DOHH2 (cell line): Measurements from ENCODE around the gene SEPTIN10.

Experiments
- CTCF ChIP-seq: fragments of 200-600 bp; sonication (generic); IDR thresholded peaks from one replicate; pipeline ENCODE4 v1.5.1; 2014; ENCODE audit warnings: antibody characterized with exemption, mild to moderate bottlenecking, low read depth, low read length; ENCODE audit not compliant: poor library complexity, severe bottlenecking
- EZH2phosphoT487 ChIP-seq: fragments of 200-600 bp; sonication (generic); IDR thresholded peaks from 2 replicates; pipeline ENCODE4 v1.6.1; 2017; ENCODE audit warnings: borderline replicate concordance, mild to moderate bottlenecking, antibody characterized with exemption, low read length, moderate library complexity, mixed read lengths

- TF ChIP-seq EZH2phosphoT487, result no peak
- peak; percentile 84 for TF ChIP-seq CTCF
Measured at GRCh38 chr2:109510136-109511028, 103.4 kb downstream of the SEPTIN10 start.
